Retinal pigment epithelial cell (primary cell): ENCODE measurements around the gene CATSPERD.
A peak's percentile ranks its signal among the peaks of the same experiment; 100 is the strongest.

ENCODE experiments used
- DNase-seq: peaks from one replicate; pipeline ENCODE4 v3.0.0-alpha.2; 2010; ENCODE audit warnings: low read depth
- H3K4me3 ChIP-seq: 2 replicates; pipeline ENCODE4 v1.5.1; 2011; ENCODE audit warnings: mild to moderate bottlenecking, low read length, control low read depth, moderate library complexity
- CTCF ChIP-seq: conservative IDR thresholded peaks from 2 replicates; pipeline ENCODE4 v1.5.1; 2011; ENCODE audit warnings: low read depth, low read length, control low read depth, inconsistent platforms

The CATSPERD gene

GRCh38 chr19:5719961-5720790 lies at the start of gene CATSPERD, which contains the start of gene LONP1:
TSS of gene CATSPERD (plus strand) at chr19:5720637. CDS start at chr19:5720738, 101 bp downstream.
TSS of gene LONP1 (minus strand) at chr19:5720146. CDS start at chr19:5720132, 14 bp downstream.
- H3K4me3 ChIP-seq: peak within 1 kb of the TSS; percentile 96
- peak; percentile 92 for DNase-seq
- peak; percentile 90 for TF ChIP-seq CTCF

- TF ChIP-seq CTCF: no peak
- no peak overlapping the region for H3K4me3 ChIP-seq
- no peak for DNase-seq
Observed at GRCh38 chr19:5671600-5671999, 48.8 kb upstream of the CATSPERD start.

GRCh38 chr19:5672708-5673459 lies 47.6 kb upstream of the CATSPERD start:
- TF ChIP-seq CTCF: no peak
- H3K4me3 ChIP-seq: no peak overlapping the region
- DNase-seq: no peak

GRCh38 chr19:5673752-5674151 lies 46.7 kb upstream of the CATSPERD start:
- H3K4me3 ChIP-seq: no peak overlapping the region
- TF ChIP-seq CTCF: no peak
- no peak for DNase-seq

- TF ChIP-seq CTCF: no peak
- no peak for DNase-seq
- H3K4me3 ChIP-seq: no peak overlapping the region
Observed at GRCh38 chr19:5674714-5675113, 45.7 kb upstream of the CATSPERD start.

GRCh38 chr19:5676105-5676771 lies 44.2 kb upstream of the CATSPERD start:
- no peak for DNase-seq
- H3K4me3 ChIP-seq: no peak overlapping the region
- no peak for TF ChIP-seq CTCF
